GM12891 (cell line): Measurements from ENCODE around the gene VMP1.

Experiments
- PAX5 ChIP-seq: IDR thresholded peaks from 2 replicates; pipeline ENCODE4 v1.6.1; 2011; ENCODE audit warnings: low read length, moderate library complexity, mild to moderate bottlenecking; ENCODE audit not compliant: insufficient read depth, severe bottlenecking
- POLR2A ChIP-seq: IDR thresholded peaks from 2 replicates; pipeline ENCODE4 v1.6.1; 2011; ENCODE audit warnings: low read depth, low read length, control low read depth
- POLR2AphosphoS5 ChIP-seq: IDR thresholded peaks from 2 replicates; pipeline ENCODE4 v1.6.1; 2011; ENCODE audit warnings: low read depth, low read length, control low read depth
- POU2F2 ChIP-seq: IDR thresholded peaks from 2 replicates; pipeline ENCODE4 v1.6.1; 2011; ENCODE audit warnings: low read depth, mild to moderate bottlenecking, control low read depth, low read length, moderate library complexity
- SPI1 ChIP-seq: IDR thresholded peaks from 2 replicates; pipeline ENCODE4 v1.6.1; 2011; ENCODE audit warnings: low read depth, low read length, control low read depth
- TAF1 ChIP-seq: IDR thresholded peaks from 2 replicates; pipeline ENCODE4 v1.6.1; 2011; ENCODE audit warnings: low read depth, low read length, control low read depth

- TF ChIP-seq POLR2A = no peak
- no peak for TF ChIP-seq POLR2AphosphoS5
- no peak for TF ChIP-seq TAF1
- no peak for TF ChIP-seq PAX5
- TF ChIP-seq POU2F2 = no peak
- TF ChIP-seq SPI1 = no peak
Observed at GRCh38 chr17:59733697-59734096, 26.2 kb downstream of the VMP1 start.
